Right lobe of liver (tissue), 4 donors: ENCODE measurements around the gene BRMS1.

Experiments
- POLR2A ChIP-seq: fragments of 450-650 bp; IDR thresholded peaks from one replicate; pipeline ENCODE4 v1.6.1; 2017; ENCODE audit warnings: antibody characterized with exemption, mild to moderate bottlenecking
- TF ChIP-seq, protein P1 (sequence below), 4 donors: fragments of 200-600 bp in 3 of 4; fragments of 450-650 bp in 1 of 4; IDR thresholded peaks; one replicate each; pipeline versions ENCODE4 v1.5.1 to v1.8.0; 2016 to 2022; ENCODE audit warnings: antibody characterized with exemption in 4 of 4, mild to moderate bottlenecking in 2 of 4
- donor health status: DM: no; HTN: no; CAD: no.
- donor health status: DM: no; HTN: no; CAD: no.
- donor health status: DM: no; HTN: yes; CAD: no.

DNA sequence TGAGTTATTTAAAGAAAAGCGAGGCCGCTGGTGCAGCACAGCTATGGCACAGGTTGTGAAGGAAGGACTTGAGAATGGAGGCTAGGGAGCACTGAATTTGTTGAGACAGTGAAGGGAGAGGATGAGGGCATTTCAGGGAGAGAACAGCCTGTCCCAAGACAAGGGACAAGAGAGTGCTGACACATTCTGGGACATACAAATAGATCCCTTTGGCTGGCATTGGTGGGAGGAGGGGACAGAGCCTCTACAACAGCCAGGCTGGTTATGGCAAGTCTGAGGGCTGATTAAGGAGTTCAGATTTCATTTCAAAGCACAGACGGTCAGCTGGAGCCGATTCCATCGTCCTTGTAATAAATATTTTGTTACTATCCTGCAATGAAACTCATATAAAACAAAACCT is 28.4 kb upstream of the BRMS1 start:
- no peak for TF ChIP-seq POLR2A
- TF ChIP-seq, protein P1, sequence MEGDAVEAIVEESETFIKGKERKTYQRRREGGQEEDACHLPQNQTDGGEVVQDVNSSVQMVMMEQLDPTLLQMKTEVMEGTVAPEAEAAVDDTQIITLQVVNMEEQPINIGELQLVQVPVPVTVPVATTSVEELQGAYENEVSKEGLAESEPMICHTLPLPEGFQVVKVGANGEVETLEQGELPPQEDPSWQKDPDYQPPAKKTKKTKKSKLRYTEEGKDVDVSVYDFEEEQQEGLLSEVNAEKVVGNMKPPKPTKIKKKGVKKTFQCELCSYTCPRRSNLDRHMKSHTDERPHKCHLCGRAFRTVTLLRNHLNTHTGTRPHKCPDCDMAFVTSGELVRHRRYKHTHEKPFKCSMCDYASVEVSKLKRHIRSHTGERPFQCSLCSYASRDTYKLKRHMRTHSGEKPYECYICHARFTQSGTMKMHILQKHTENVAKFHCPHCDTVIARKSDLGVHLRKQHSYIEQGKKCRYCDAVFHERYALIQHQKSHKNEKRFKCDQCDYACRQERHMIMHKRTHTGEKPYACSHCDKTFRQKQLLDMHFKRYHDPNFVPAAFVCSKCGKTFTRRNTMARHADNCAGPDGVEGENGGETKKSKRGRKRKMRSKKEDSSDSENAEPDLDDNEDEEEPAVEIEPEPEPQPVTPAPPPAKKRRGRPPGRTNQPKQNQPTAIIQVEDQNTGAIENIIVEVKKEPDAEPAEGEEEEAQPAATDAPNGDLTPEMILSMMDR (IDR thresholded peaks at IDR 0.05): no peak
